ENCODE measurements around the gene RNU6-1.

RNU6-1 gene

DNA sequence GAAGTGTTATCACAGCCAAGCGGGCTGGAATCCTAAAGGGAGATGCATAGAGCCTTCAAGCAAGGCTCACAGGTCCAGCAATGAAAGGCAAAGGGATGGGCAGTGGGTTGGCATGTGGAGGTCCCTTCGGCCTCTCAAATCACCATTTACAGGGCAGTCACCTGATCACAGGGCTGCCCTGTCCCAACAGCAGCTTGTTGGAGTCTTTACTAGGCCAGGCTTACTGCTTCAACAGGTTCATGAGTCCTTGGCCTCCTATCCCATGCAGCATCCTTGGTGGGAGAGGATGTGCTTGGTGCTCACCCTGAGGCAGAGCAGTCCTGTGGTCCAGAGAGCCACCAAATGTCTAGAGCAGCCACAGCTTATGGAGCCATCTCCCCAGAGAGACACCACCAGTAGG lies 38.7 kb downstream of the RNU6-1 start:
- DNase-seq (ENCODE audit: low spot score) = no peak

DNA sequence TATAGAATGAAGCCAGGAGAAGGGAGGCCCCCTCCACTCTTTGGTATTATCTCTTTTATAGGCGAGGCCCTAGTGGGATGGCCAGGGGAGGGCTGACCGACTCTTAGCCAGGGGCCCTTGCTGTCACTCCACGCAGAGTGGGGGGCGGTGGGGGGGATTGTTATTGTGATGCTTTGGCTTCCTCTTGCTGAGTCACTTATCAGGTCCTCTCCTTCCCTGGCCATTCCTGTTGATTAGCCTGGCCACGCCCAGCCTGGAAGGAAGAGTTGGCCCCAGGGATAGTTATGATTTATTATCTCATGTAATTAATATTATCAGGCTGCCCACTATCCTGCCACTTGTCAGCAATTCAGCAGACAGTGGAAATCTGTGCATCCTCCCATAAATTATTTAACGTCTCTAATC lies 40.0 kb downstream of the RNU6-1 start:
- no peak for DNase-seq (ENCODE audit: low spot score)

DNA sequence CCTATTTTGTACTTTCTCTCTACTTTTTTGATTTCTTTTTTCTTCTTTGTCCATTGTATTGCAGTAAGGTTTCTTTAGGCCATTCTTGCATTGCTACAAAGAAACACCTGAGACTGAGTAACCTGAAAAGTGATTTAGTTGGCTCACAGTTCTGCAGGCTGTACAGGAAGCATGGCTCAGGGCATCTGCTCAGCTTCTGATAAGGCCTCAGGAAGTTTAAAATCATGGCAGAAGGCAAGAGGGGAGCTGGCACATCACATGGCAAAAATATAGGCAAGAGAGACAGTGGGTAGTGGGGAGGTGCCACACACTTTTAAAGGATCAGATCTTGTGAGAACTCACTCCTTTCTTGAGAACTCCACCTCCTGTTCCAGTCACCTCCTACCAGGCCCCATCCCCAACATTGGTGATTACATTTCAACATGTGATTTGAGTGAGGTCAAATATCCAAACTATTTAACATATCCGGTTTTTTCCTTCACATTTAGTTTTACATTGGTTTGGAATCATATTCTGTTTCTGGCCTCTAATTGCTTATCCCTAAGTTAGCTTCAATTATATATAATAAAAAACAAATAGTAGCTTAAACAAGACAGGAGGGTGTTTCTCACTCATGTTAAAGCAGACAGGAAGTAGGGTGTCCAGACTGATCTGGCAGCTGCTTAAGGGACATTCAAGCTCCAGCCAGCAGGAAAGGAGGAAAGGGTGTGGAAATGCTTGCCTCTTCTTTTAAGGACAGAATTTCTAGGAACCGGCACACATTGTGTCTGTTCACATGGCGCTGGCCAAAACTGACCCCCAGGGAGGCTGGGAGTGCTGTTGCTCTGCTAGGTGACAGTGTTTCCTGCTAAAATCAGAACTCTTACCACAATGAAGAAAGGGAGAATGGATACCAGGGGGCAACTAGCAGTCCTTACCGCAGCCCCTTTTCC lies 43.4 kb downstream of the RNU6-1 start:
- no peak for DNase-seq (ENCODE audit: low spot score)

DNA sequence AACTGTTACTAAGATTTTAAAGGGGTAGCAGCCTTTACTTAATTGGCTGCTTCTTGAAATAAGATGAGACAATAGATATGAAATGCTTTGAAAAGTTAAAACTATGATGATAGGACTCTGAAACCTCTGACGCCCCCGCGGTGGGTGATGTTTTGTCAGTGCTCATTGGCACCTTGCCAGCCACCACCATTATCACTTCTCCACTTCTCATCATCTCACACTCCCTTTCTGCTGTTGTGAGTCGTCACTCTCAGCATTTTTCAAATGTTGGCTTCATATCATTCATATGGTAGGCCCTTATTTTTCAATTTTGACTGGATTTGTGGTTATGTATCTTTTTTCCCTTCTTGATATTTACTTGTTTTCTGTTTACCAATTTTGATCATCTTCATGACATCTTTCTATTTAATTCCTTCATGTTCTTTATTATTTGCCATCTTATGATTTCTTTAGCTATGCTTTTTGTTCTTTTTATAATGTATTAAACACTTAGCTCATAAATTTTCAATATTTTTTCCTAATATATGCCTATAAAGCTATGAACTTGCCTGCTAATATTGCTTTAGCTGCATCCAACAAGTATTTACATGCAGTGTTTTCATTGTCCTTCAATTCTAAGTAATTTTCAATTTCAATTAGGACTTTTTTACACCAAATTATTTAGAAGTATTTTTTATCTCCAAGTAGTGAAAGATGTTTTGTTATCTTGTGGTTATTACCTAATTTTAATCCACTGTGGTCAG lies 44.8 kb downstream of the RNU6-1 start:
- no peak for DNase-seq (ENCODE audit: low spot score)

DNA sequence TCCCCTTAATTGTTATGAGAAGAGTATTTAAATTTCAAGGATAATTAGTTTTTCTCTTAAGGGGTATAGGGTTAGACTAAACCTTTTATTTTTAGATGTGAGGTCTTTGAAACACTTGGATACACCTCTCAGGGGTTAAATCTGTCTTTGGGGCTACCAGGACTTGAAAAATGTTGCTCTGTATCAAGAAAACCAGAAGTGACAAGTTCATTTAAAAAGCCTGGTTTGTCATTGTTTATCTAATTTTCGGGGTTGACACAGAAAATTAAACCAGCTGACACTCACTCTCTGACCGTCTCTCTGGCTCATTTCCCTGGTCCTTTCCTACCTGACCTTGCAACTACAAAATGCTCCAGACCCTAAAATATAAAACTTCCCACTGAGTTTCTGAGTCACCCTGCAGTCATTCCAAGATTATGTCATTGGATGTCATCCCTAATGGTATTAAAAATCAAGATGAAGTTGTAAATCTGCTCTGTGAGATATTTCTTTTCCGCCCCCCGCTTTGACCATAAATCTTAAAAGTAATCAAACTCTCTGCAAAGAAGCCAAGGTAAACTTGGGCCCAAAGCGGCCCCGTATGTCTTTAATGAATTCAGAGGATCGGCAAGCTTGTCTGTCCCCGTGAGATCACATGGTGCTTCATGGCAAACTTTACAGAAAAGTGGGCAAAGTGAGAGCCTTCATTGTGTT lies 47.4 kb downstream of the RNU6-1 start:
- no peak for DNase-seq (ENCODE audit: low spot score)

DNA sequence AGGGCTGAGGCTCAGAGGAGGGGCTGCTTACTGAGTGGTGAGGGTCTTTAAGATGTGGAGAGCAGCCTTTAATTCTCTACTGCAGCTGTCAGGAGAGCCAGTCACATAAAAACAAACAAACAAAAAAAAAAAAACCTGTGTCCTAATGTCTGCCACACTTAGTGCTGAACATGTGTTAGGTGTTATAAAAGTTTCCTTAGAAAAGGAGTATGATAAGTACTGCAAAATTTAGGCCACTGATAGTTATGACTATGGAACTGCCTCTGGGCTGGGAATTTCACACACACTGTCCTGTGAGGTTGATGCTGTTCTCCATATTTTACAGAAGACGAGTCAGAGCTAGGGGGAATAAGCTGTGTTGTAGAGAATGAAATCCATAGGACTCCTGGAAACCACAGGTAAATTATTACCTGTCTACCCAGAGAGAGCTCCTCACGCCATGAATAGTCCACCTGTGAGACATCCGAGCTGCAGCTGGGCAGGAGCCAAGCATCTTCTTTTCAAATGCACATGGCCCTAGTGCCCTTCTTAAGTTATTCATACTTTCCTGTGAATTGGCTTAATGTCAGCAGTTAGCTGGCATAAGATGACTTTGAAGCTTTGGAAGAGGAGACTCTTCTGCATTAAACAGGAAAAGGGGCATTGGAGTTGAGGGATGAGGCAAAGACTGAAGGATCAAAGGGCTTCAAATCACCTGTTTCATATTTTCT lies 49.1 kb downstream of the RNU6-1 start:
- no peak for DNase-seq (ENCODE audit: low spot score)
